OCI-LY7 (cell line): ENCODE results near the gene SND1. TPM values are rescaled to one million over a fixed set of nuclear protein-coding genes. Genes with fewer than 3 reads are reported as not detected.
A peak's percentile ranks its signal among the peaks of the same experiment; 100 is the strongest.
"Not testable (repeated sequence)": the region's sequence is repeated elsewhere in the genome, so short reads cannot be mapped to it uniquely, and the experiment has no call there.

ENCODE experiments used
- BruUV-seq: library from RNA; stranded (reverse); fragments of 400-500 nt; replicated peaks from 2 replicates; lab custom pipeline; 2021; lab: Mats Ljungman, UMichigan
- CTCF ChIA-PET: fragments of 300-600 bp; sonication (Branson Sonifier 250); formaldehyde crosslinking; loops from one replicate; lab custom pipeline; 2022; ENCODE audit warnings: antibody characterized with exemption; ENCODE audit not compliant: unreplicated experiment; lab: Charles Lee
- POLR2A ChIA-PET: fragments of 300-600 bp; sonication (Branson Sonifier 250); formaldehyde crosslinking; loops from one replicate; lab custom pipeline; 2022; ENCODE audit warnings: antibody characterized with exemption; lab: Charles Lee
- DNase-seq: peaks from one replicate; pipeline ENCODE4 v3.0.0-alpha.2; 2015; ENCODE audit warnings: low spot score
- H2AFZ ChIP-seq: fragments of 200-600 bp; sonication (generic), shearing (Covaris generic); 2 replicates; pipeline ENCODE4 v1.6.1; 2014; ENCODE audit warnings: mild to moderate bottlenecking, antibody characterized with exemption, low read length, moderate library complexity
- H3K27ac ChIP-seq: fragments of 200-600 bp; sonication (generic); 2 replicates; pipeline ENCODE4 v1.5.1; 2014; ENCODE audit warnings: mixed run types, low read depth, mild to moderate bottlenecking, moderate library complexity, low read length, inconsistent platforms; ENCODE audit not compliant: poor library complexity, severe bottlenecking
- H3K36me3 ChIP-seq: fragments of 200-600 bp; sonication (generic); 2 replicates; pipeline ENCODE4 v1.6.1; 2014; ENCODE audit warnings: mild to moderate bottlenecking, antibody characterized with exemption, low read length, moderate library complexity, mixed read lengths; ENCODE audit not compliant: insufficient read depth
- H3K4me1 ChIP-seq: fragments of 200-600 bp; sonication (generic); 2 replicates; pipeline ENCODE4 v1.5.1; 2014; ENCODE audit warnings: mild to moderate bottlenecking, low read length; ENCODE audit not compliant: insufficient read depth, poor library complexity, severe bottlenecking
- H3K4me2 ChIP-seq: fragments of 200-600 bp; sonication (generic); 2 replicates; pipeline ENCODE4 v1.6.1; 2014; ENCODE audit warnings: mild to moderate bottlenecking, low read length
- H3K4me3 ChIP-seq: fragments of 200-600 bp; sonication (generic); 2 replicates; pipeline ENCODE4 v1.5.1; 2014; ENCODE audit warnings: mild to moderate bottlenecking, low read depth, low read length; ENCODE audit not compliant: poor library complexity, severe bottlenecking
- H3K79me2 ChIP-seq: fragments of 200-600 bp; sonication (generic); 2 replicates; pipeline ENCODE4 v1.6.1; 2016; ENCODE audit warnings: low read depth, mild to moderate bottlenecking, low read length, moderate library complexity, mixed read lengths; ENCODE audit not compliant: insufficient read depth
- H3K9me2 ChIP-seq: fragments of 200-600 bp; sonication (generic); 2 replicates; pipeline ENCODE4 v1.6.1; 2016; ENCODE audit warnings: mild to moderate bottlenecking, low read length, mixed read lengths; ENCODE audit not compliant: insufficient read depth
- H3K9me3 ChIP-seq: fragments of 200-600 bp; sonication (generic); 2 replicates; pipeline ENCODE4 v1.6.1; 2014; ENCODE audit warnings: mild to moderate bottlenecking, mixed run types, low read length, mixed read lengths
- H4K20me1 ChIP-seq: fragments of 200-600 bp; sonication (generic); 2 replicates; pipeline ENCODE4 v1.6.1; 2014; ENCODE audit warnings: mild to moderate bottlenecking, antibody characterized with exemption, low read length, moderate library complexity, mixed read lengths; ENCODE audit not compliant: insufficient read depth
- CTCF ChIP-seq: fragments of 200-600 bp; sonication (generic); conservative IDR thresholded peaks from 2 replicates; pipeline ENCODE4 v1.5.1; 2014; ENCODE audit warnings: mild to moderate bottlenecking, antibody characterized with exemption, low read length, moderate library complexity, mixed read lengths
- EZH2phosphoT487 ChIP-seq: fragments of 200-600 bp; sonication (generic); IDR thresholded peaks from 2 replicates; pipeline ENCODE4 v1.6.1; 2018; ENCODE audit warnings: low read depth, borderline replicate concordance, mild to moderate bottlenecking, mixed run types, antibody characterized with exemption, low read length, moderate library complexity, mixed read lengths
- intact Hi-C: fragments of 100-400 bp; cut with micrococcal nuclease; formaldehyde crosslinking; loops from one replicate; pipeline ENCODE4 v1.10.0; 2022; ENCODE audit not compliant: unreplicated experiment
- total RNA-seq, 2 experiments: library from RNA; depleted of rRNA in 1 of 2; stranded (reverse); fragments of >200 nt in 1 of 2; shearing (Covaris generic) in 1 of 2; gene quantifications; 2 replicates each; pipeline ENCODE4 v1.2.3, GENCODE V29; 2014 to 2022

Gene SND1
- total RNA-seq, 2 experiments from 2014 or later, result 111 to 221 TPM

GRCh38 chr7:128106821-128107220 is 454.8 kb downstream of the SND1 start:
- Histone ChIP-seq H3K36me3 (no peaks in the 10 kb centered on the region), H3K9me3 (no peaks in the 10 kb centered on the region), H3K79me2 (no peaks in the 10 kb centered on the region), H4K20me1 (no peaks in the 10 kb centered on the region), H3K9me2 (no peaks in the 10 kb centered on the region), H2AFZ (no peak overlapping the region), H3K4me3 (no peak overlapping the region), H3K4me1 (peaks cover 80% of the 10 kb centered on the region), H3K4me2 (peak overlapping the region; percentile 35), H3K27ac (peak overlapping the region; percentile 30)
- no TSS peak for BruUV-seq
- TF ChIP-seq CTCF, result no peak
- no peak for TF ChIP-seq EZH2phosphoT487
- POLR2A ChIA-PET, result interaction anchor here (0.6 to 1.0 kb wide), 5 partner anchors 11 to 1736 kb away, joined by 3 to 8 read pairs (median 4); no protein-coding TSS in a partner anchor
- DNase-seq, result peak; percentile 31
- CTCF ChIA-PET, result interaction anchor here (0.6 kb wide), 1 partner anchor 30 kb away, joined by 3 read pairs; no protein-coding TSS in a partner anchor
- intact Hi-C loops, result loop anchor here (10.0 kb wide), 1 partner anchor 712 kb away; the partner anchor contains the start of gene ZNF800

- H2AFZ ChIP-seq, H3K36me3 ChIP-seq, H3K4me3 ChIP-seq, H3K79me2 ChIP-seq, H3K9me2 ChIP-seq, H4K20me1 ChIP-seq, H3K9me3 ChIP-seq, CTCF ChIA-PET, H3K4me2 ChIP-seq, DNase-seq, BruUV-seq: not testable (repeated sequence)
- Histone ChIP-seq H3K27ac (peak overlapping the region; percentile 30), H3K4me1 (peaks cover 83% of the 10 kb centered on the region)
- intact Hi-C loops, result loop anchor here (10.0 kb wide), 1 partner anchor 713 kb away; the partner anchor contains the start of gene ZNF800
- POLR2A ChIA-PET, result interaction anchor here (0.6 kb wide), 2 partner anchors 31 to 1735 kb away, joined by 3 read pairs; no protein-coding TSS in a partner anchor
These were observed 455.5 kb downstream of the SND1 start for GRCh38 chr7:128107516-128107915.

GRCh38 chr7:128108129-128108528 is 456.1 kb downstream of the SND1 start:
- Histone ChIP-seq H3K27ac (peak overlapping the region; percentile 95), H3K9me2 (no peaks in the 10 kb centered on the region), H3K4me3 (peak overlapping the region; percentile 51), H3K9me3 (no peaks in the 10 kb centered on the region), H3K4me1 (peaks cover 89% of the 10 kb centered on the region), H3K79me2 (no peaks in the 10 kb centered on the region), H3K4me2 (peak overlapping the region; percentile 80), H3K36me3 (no peaks in the 10 kb centered on the region), H4K20me1 (no peaks in the 10 kb centered on the region), H2AFZ (0 out of 2 replicates have a peak overlapping the region, but pooled peaks have one; percentile 2)
- intact Hi-C loops, result loop anchor here (1.0 to 10.0 kb wide), 3 partner anchors 27 to 713 kb away; partner anchors contain the start of gene ZNF800
- CTCF ChIA-PET, result no interaction called here
- POLR2A ChIA-PET, result interaction anchor here (0.8 to 1.1 kb wide), 2 partner anchors 18 to 101 kb away, joined by 3 read pairs; no protein-coding TSS in a partner anchor
- DNase-seq, result no peak
- BruUV-seq, result no TSS peak
- TF ChIP-seq EZH2phosphoT487, result no peak
- TF ChIP-seq CTCF, result no peak
